Measurements from ENCODE around the gene DNMT3L.
"Not testable (repeated sequence)": the region's sequence is repeated elsewhere in the genome, so short reads cannot be mapped to it uniquely, and the experiment has no call there.

Gene DNMT3L

DNA sequence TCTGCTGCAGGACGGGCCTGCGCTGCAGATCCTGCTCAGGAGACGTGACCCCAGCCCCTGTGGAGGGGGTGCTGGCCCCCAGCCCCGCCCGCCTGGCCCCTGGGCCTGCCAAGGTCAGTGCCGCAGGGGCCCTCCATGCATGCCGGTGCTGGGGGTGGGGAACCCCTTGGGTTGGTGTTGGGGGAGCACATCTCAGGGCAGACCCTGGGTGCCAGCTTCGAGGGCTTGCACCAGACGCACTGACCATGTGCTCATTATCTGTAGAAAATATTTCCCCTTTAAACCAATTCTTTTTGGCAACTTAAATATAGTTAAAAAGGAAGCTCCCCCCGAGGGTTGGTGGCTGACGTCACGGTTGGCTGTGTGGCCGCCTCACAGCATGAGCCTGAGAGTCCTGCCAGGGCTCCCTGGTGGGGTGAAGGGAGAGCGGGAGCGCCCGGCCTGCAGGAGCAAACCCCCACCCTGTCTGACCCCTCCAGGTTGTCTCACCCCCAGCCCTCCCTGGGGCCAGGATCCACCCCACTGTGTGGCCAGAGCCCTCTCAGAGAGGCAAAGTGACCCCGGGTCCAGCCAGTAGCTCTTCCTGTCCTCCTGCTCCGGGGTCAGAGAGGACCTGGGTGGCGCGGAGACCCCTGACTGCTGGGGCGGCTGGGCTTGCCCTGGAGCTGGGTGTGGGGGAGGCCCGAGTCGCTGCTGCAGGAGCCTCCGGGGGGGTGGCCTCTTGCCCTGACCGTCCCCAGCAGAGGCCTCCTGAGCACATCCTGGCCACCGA is 32.9 kb upstream of the DNMT3L start:
- no peak for DNase-seq

DNA sequence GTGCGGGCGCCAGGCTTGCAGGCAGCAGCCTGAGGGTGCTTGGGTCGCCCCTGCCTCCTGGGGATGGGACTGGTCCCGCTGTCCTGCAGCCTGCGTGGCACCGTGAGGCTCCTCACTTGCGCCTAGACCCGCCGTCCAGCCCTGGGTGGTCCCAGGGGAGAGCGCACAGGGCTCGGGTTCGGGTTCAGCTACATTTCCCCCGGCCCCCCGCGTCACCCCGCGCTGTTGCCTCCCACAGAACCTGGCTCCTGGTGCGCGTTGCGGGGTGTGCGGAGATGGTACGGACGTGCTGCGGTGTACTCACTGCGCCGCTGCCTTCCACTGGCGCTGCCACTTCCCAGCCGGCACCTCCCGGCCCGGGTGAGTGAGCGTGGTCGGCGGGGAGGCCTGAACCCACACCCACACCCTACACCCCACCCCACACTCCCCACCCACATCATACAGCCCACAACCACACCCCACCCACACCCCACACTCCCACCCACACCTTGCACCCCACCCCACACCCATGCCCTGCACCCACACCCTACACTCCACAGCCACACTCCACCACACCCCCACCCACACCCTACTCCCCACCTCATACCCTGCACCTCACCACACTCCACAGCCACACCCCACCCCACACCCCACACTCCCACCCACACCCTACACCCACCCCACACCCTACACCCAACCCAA is 32.0 kb upstream of the DNMT3L start:
- no peak for DNase-seq

DNA sequence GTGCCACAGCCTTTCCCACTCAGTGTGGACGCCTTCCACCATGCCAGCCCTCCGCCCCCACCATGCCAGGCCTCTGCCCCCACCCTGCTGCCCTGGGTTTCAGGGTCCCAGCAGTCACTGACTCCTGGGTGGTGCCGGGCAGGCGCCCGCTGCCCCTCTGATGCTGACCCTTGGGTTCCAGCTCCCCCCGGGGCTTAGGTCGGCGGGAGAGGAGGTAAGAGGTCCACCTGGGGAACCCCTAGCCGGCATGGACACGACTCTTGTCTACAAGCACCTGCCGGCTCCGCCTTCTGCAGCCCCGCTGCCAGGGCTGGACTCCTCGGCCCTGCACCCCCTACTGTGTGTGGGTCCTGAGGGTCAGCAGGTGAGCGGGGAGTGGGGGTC is 31.1 kb upstream of the DNMT3L start:
- DNase-seq: no peak

DNA sequence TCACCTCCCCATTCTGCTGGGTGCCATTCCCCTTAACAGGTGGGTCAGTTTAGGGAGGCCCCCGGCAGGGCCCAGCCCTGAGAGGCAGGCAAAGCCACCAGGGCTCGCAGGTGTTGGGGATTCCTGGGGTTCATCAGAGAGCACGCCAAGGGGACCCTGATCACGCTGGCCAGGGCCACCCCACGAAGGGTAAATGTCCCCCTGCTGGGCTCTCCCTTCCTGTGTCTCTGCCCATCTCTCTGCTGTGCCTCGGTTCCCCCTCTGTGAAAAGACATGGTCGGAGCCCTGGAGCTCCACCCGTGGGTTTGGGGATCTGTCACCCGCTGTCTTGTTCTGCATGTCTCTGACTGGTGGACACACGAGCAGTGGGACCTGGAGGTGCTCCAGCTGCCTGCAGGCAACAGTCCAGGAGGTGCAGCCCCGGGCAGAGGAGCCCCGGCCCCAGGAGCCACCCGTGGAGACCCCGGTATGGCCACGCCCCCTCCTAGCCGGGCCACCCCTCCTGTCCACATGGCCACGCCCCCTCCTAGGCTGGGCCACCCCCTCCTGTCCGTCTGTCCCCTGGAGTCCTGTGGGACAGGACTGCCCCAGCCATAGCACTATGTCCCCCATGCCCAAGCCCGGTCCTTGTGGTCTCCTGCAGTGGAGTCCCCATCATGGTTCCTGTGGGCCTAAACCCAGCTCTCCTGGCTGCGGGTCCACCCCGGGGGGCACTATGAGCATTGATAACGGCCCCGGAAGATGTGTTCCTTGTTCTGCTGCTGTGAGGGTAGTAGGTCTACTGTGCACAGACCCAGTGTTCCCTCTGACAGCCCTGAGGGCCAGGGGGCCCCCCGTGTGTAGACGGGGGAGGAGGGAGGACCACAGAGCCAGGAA is 30.5 kb upstream of the DNMT3L start:
- DNase-seq: no peak

DNA sequence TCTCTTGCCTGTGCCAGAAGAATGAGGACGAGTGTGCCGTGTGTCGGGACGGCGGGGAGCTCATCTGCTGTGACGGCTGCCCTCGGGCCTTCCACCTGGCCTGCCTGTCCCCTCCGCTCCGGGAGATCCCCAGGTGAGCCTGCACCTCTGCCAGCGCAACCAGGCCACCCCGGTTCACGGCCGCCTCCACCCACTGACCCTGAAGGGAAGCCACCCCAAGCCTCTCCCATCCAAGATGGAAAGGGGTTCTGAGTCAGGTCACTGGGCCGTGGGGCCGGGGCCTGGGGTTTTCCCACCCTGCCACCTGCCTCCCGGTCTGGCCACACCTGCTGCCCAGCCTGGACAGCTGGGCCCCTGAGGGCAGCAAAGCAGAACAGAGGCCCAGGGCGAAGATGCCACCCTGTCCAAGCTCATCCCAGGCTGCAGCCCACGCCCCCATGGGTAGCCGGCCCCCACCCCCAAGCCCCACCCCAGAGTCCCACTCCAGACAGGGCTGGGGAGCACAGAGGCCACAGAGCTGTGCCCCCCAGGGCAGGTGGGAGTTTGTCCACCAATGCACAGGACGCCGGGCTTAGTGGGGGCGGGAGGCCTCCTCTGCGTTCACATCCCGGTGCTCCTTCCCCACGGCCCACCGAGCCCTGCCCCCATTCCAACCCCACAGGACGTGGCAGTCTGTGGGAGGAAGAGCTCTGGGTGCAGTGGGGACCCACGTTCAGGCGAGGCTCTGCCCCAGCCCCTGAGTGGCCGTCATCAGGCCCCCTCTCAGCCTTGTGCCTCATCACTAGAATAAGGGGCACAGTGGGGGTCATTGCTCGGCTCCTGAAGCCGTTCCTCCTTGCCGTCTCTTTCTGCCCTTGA is 29.6 kb upstream of the DNMT3L start:
- DNase-seq: no peak

DNA sequence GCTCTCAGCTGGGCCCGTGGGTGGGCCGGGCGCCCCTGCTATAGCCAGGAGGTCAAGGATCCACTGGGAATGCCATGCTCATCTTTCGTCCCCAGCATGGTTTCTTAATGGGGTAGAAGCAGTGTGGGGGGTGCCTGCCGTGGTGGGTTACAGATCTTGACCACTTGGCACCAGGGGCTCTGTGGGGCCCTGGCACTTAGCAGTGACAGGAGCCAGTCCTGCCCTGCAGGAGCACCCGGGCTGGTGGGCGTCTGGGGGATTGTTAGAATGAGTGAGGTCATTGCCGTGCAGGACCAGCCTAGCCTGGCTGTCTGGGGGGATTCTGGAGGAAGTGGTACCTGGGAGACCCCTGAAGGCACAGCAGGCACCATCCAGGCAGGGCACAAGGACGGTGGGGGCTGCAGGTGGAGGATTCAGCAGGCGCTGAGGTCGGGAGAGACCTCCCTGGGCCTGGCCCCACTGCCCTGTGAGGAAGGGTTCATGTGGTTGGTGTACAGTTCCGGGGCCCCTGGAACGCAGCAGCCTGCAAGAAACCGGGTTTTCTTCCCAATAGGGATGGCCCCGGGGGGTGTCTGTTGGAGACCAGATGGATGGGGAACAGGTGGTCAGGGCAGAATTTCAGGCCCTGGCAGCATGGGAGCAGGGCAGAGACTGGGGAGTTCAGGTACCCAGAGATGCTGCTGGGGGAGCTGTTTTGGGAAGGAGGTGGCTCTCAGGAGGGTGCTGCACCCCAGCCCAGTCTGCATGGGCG is 28.8 kb upstream of the DNMT3L start:
- no peak for DNase-seq

DNA sequence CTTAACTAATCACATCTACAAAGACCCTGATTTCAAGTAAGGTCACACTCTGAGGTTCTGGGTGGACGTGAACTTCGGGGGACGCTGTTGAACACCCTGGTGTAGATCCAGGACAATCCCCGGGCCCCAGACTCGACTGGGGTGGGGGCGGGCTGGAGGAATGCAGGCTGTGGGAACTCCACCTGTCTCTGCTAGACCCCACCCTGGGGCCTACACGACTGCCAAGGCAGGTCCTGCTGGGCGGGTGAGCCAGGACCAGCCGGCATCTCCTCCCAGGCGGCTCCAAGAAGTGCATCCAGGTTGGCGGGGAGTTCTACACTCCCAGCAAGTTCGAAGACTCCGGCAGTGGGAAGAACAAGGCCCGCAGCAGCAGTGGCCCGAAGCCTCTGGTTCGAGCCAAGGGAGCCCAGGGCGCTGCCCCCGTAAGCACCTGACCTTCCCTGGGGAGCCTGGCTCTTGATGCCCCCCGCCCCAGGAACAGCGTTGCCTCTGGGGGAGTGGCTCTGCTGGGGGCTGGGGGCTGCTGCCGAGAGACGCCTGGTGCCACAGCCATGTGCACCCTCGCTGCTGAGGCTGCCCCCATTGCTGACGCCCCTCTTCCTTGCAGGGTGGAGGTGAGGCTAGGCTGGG is 27.8 kb upstream of the DNMT3L start:
- no peak for DNase-seq

DNA sequence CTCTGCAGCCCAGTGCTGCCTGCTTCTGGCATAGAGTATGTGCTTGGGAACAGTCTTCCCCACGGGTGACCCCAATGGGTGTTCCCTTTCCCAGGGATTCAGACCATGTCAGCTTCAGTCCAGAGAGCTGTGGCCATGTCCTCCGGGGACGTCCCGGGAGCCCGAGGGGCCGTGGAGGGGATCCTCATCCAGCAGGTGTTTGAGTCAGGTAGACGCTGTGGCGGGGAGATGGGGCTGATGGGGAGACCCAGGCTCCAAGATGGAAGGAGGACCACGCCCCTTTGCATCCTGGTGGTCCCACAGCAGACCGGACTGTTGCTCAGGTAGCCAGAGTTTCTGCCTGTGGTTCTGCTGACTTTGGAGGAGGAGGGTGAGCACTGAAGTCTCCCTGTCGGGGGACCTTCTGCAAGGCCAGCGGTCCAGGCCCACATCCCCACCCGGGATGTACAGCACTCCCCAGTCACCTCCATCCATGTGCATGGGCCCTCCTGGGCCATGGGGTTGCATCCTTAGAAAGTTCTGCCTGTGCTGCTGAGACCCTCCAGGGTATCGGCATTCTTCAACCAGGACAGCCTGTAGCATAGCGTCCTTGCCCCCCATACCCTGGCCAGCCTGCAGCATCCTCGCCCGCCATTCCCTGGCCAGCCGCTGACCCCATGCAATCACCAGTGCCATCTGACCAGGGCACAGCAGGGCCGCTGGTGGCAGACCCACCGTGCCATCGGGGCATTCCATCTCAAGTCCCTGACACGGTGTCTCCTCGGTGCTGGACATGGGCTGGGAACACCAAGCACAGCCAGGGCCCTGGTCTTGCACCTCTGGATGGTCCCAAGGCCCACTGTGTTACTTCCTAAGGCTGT is 26.8 kb upstream of the DNMT3L start:
- DNase-seq: no peak

DNA sequence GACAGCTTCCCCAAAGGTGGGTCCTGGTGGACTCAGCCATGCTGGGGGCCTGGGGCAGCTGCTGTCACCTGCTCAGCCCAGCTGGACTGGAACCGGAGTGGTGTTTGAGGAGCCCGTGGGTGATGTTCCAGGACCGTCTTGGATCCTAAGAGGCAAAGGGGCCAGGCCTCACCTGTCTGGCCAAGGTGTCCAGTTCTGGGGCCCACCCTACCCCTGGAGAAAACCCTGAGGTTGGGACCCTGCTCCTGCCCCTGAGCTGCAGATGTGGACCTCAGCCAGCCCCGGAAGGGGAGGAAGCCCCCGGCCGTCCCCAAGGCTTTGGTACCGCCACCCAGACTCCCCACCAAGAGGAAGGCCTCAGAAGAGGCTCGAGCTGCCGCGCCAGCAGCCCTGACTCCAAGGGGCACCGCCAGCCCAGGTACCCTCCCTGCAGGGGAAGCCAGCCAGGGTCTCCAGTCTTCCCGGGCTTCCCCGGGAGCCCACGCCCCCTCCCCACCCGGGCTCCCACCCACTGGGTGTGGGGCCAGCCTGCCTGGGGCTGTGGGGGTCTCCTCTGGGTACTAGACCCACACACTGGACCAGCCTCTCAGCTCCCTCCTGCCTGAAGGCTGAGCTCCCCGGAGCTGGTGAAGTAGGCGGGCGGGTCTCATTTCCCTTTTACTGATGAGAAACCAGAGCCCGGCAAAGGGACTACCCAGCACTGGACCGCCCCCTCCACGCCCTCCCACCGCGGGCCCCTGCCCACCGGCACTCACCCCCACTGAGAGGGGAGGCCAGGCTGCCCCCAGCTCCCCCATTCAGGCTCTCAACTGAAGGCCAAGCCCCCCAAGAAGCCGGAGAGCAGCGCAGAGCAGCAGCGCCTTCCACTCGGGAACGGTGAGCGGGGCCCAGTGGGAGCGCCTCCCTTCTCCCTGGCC is 25.3 kb upstream of the DNMT3L start:
- no peak for DNase-seq

DNA sequence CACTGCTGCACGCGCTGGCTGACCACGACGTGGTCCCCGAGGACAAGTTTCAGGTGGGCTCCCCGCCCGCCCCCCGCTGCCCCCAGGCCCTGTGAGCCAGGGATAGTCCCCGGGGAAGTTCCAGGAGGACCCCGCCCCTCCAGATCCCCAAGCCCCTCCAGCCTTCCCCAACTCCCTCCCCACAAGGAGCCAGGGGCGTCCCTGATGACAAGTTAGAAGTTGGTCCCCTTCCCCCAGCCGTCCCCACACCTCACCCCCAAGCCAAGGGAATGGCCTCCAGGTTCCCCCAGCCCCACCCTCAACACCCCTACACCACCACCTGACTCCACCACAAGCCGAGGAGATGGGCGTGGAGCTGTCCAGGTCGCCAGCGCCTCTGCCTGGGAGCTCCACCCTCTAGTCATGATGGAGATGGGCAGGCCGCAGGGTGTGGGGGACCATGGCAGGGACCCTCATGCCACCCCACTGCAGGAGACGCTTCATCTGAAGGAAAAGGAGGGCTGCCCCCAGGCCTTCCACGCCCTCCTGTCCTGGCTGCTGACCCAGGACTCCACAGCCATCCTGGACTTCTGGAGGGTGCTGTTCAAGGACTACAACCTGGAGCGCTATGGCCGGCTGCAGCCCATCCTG is 24.5 kb upstream of the DNMT3L start:
- no peak for DNase-seq

DNA sequence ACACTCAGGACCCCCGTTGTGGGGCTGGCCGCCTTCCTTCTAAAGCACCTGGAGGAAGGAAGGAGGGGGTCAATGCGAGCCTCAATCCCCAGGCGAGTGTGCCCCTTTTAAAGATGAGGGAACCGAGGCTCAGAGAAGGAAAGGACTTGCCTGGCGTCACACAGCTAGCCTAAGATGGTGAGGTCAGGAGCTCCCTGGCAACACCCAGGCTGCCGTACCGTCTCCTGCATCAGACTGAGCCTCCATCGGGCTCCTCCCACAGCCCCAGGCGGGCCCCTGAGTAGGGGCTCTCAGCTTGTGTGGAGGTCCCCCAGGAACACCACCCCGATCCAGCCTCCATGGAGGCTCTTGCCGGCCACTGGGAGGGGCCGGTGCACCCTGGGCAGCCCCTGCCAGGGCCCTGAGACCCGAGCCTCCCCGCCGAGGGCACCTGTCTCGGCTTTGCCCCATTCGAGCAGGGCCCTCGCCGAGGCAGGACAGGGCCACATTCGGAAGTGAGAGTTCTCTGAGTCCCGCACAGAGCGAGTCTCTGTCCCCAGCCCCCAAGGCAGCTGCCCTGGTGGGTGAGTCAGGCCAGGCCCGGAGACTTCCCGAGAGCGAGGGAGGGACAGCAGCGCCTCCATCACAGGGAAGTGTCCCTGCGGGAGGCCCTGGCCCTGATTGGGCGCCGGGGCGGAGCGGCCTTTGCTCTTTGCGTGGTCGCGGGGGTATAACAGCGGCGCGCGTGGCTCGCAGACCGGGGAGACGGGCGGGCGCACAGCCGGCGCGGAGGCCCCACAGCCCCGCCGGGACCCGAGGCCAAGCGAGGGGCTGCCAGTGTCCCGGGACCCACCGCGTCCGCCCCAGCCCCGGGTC is 23.7 kb upstream of the DNMT3L start, which contains the start of gene AIRE:
TSS of gene AIRE (plus strand) at position 739 of the 855 bp plus-strand sequence. CDS start 131 bp downstream, outside the sequence.
- no peak for DNase-seq

DNA sequence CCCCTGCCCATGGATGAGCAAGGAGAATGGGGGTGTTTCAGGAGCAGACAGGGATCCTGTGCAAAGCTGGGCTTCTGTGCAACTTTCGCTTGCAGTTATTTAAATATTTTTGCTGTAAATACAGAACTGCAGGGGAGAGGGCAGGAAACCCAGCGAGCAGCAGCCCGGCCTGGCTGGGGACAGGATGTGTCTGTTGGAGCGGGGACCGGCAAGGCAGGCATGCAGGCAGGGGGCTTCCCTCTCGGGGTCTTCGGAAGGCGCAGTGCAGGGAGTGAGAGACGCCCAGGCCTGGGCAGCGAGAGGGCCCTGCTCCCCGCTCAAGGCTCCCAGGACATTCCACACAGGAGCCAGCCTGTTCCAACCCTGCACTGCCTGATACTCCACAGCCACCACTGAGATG is 22.3 kb upstream of the DNMT3L start:
- DNase-seq: no peak

DNA sequence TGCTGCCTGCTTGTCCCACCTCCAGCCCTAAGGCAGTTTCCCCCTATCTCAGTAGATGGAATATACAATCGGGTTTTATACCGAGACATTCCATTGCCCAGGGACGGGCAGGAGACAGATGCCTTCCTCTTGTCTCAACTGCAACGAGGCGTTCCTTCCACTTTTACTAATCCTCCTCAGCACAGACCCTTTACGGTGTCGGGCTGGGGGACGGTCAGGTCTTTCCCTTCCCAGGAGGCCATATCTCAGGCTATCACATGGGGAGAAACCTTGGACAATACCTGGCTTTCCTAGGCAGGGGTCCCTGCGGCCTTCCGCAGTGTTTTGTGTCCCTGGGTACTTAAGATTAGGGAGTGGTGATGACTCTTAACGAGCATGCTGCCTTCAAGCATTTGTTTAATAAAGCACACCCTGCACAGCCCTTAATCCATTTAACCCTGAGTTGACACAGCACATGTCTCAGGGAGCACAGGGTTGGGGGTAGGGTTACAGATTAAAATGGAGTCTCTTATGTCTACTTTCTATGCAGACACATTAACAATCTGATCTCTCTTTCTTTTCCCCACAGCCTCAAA is 21.6 kb upstream of the DNMT3L start:
- DNase-seq: not testable (repeated sequence)

DNA sequence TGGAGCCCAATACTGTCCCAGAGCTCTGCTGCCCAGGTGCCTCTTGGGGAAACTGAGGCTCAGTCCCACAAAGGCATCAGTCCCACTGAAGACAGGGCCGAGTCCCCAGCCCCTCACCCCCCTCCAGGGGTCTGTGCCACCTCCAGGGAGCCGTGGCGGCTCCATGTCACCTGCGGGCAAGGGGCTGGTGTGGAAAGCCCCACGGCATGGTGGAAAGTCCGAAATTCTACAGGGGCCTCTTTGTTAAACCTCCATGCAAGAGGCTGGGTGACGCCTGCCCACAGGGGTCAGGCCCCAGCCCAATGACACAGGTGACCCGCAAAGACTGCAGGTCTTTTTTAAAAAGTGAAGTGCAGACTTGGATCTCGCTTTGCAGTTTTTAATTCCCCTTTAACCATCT is 20.7 kb upstream of the DNMT3L start:
- no peak for DNase-seq

DNA sequence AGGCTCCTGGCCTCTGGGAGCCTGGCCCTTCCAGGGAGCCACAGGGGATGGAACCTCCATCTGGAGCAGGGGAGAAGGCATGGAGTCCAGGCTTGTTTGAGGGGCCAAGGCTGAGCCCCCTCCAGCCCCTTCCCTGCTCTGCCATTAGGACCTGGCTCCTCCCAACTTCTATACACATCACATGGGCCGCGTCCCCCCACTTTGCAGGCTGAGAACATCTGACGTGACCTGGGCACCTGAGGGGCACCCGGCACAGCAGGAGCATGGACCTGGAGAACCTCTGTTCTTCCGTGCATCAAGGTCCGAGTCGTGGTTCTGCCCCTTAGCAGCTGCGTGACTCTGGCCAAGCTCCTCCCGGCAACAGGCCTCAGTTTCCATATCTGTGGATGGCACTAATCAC is 20.1 kb upstream of the DNMT3L start:
- DNase-seq: no peak

DNA sequence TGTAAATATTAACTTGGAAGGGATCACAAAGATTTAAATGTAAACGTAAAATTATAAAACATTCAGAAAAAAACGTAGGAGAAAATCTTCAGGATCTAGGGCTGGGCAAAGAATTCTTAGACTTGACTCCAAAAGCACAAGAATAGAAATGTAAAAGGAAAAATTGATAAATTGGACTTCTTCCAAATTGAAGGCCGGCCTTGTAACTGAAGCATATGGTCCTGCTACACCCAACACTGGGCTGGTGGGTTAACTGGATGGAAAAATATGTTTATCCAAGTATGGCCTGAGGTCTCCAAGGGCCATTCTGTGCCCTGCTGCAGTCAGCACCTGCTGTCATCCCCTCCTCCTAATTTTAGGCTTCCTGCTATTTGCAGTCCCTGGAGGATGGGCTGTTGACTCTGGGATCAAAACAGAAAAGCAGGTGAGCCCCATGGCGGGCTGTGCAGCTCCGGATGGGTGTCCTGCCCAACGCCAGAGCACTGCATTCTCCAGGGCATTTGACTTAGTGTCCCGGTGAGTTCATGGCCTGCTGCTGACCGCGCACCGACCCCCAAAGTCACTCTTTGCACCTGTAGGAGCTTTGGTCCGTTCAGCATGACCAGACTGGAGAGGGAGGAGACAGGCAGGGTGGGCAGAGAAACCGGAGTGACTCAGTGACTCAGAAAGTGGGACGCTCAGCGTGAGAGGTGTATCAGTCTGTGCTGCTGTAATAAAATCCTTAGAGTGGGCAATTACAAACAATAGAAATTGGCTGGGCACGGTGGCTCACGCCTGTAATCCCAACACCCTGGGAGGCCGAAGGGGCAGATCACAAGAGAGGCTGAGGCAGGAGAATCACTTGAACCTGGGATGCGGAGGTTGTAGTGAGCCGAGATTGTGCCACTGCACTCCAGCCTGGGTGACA is 17.9 kb upstream of the DNMT3L start:
- DNase-seq: no peak

All from NCI-H774 (cell line).